A673 (cell line): ENCODE data around the gene ITIH5.

Source experiments
- EZH2 ChIP-seq: fragments of 200-600 bp; sonication (generic); IDR thresholded peaks from 2 replicates; pipeline ENCODE4 v1.6.1; 2017; ENCODE audit warnings: borderline replicate concordance, low read depth, mild to moderate bottlenecking, mixed read lengths, antibody characterized with exemption, low read length; ENCODE audit not compliant: poor library complexity, severe bottlenecking
- TF ChIP-seq, protein P1 (sequence below): fragments of 300-800, 200-600 bp; sonication (generic); conservative IDR thresholded peaks from 2 replicates; pipeline ENCODE4 v1.5.1; 2017; ENCODE audit warnings: low read depth, mild to moderate bottlenecking, antibody characterized with exemption, low read length, moderate library complexity, mixed read lengths

DNA sequence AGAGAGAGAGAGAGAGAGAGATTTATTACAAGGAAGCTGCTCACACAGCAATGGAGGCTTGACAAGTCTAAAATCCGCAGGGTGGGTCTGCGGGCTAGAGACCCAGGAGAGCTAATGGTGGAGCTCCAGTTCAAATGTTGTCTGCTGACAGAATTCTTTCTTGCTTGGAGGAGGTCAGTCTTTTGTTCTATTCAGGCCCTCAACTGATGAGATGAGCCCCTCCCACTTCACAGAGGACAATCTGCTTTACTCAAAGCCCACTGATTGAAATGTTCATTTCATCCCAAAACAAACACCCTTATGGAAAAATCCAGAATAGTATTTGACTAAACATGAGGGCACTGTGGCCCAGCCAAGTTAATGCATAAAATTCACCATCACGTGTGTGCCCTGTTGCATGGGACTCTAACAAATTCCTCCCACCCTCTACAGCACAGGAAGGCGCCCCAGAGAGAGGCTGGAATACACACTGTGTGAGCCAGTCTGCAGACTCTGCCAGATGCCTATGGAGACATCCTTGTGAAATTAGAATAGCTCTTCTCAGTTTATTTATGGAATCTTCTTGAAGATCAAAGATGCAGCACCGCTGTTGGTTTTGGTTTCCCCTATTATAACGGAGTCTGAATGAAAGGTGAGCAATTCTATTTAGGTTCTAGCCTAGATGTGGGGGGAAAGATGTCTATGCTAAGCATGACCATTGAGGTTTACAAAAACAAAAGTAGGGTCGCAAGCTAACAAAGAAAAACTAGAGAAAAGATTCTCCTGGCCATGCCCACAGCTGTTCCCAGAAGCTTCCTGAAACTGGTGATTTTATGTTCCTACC lies 132.9 kb downstream of the ITIH5 start:
- TF ChIP-seq, protein P1, sequence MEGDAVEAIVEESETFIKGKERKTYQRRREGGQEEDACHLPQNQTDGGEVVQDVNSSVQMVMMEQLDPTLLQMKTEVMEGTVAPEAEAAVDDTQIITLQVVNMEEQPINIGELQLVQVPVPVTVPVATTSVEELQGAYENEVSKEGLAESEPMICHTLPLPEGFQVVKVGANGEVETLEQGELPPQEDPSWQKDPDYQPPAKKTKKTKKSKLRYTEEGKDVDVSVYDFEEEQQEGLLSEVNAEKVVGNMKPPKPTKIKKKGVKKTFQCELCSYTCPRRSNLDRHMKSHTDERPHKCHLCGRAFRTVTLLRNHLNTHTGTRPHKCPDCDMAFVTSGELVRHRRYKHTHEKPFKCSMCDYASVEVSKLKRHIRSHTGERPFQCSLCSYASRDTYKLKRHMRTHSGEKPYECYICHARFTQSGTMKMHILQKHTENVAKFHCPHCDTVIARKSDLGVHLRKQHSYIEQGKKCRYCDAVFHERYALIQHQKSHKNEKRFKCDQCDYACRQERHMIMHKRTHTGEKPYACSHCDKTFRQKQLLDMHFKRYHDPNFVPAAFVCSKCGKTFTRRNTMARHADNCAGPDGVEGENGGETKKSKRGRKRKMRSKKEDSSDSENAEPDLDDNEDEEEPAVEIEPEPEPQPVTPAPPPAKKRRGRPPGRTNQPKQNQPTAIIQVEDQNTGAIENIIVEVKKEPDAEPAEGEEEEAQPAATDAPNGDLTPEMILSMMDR, result no peak
- TF ChIP-seq EZH2, result no peak
